ENCODE data around the gene ARHGAP26.
A peak's percentile ranks its signal among the peaks of the same experiment; 100 is the strongest.

Gene ARHGAP26

GRCh38 chr5:142748568-142749249 lies 21.5 kb upstream of the ARHGAP26 start:
- no peak for DNase-seq (ENCODE audit: insufficient read length, low spot score)

DNA sequence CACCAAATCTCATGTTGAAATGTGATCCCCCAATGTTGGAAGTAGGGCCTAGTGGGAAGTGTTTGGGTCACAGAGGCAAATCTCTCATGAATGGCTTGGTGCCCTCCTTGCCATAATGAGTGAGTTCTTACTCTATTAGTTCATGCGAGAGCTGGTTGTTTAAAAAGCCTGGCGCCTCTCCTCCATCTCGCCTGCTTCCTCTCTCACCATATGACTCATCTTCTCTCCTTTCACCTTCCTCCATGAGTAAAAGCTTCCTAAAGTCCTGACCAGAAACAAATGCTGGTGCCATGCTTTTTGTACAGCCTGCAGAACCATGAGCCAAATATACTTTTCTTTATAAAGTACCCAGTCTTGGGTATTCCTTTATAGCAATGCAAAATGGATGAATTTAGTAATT lies 20.9 kb upstream of the ARHGAP26 start:
- FAIRE-seq, result no peak
- no peak for DNase-seq (ENCODE audit: insufficient read length, low spot score)

More at GRCh38 chr5:142748568-142749249, 21.5 kb upstream of the ARHGAP26 start:
- FAIRE-seq, result peak; percentile 89

GRCh38 chr5:142753116-142753631 lies 17.0 kb upstream of the ARHGAP26 start:
- no peak for DNase-seq (ENCODE audit: insufficient read length, low spot score)
- FAIRE-seq, result no peak

- FAIRE-seq (no peak), DNase-seq (ENCODE audit: insufficient read length, low spot score) (no peak)
These were observed 16.1 kb upstream of the ARHGAP26 start for GRCh38 chr5:142754031-142754430.

DNA sequence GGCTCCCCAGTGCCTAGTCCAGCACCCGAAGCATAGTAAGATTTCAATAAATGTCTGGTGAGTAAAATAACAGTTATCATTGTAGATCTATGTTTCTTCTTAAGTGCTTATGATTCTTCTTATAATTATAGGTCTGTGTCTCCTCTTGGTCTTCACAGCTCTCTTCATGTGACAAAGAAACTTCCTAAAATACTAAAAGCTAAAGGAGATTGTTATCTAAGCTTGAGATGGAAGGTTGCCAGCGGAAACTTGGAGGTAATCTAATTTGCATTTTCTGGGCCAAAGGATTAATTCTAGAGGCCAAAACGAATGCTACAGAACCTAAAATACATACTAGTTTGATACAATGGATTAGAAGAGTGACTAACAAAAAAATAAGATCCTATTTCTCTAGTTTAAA lies 13.6 kb upstream of the ARHGAP26 start:
- no peak for DNase-seq (ENCODE audit: insufficient read length, low spot score)
- no peak for FAIRE-seq

GRCh38 chr5:142757564-142757963 lies 12.6 kb upstream of the ARHGAP26 start:
- no peak for DNase-seq (ENCODE audit: insufficient read length, low spot score)
- FAIRE-seq, result no peak

DNA sequence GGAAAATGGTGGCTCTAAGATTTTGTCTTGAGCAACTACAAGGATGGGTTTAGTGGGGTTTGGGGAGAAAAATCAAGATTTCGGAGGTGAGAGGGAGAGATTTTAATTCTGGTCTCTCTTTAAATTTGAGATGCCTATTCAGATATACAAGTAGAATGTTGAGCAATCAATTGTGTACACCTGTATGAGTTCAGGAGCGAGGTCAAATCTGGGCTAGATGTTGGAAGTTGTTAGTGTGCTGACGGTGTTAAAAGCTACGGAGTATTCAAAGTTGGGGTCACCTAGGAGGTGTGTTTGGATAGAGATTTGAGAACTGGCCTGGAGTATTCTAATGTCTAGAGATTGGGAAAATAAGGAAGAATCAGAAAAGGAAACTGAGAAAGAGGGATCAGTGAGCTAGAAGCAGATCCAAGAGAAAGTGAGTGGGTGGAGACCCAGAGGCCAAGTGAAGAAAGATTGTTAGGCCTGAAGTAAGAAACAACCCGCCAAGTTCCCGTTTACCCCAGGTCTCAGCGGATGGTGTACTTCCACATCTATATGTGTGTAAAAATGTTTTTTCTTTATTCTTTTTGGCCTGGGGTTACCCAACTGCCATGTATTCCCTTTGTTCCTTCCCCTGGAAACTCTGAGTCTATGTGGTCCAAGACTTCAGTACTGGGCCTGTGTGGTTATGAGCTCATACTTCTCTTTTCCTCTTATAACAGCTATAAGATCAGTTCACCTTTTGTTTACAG lies 11.9 kb upstream of the ARHGAP26 start:
- DNase-seq (ENCODE audit: insufficient read length, low spot score), result no peak
- no peak for FAIRE-seq

DNA sequence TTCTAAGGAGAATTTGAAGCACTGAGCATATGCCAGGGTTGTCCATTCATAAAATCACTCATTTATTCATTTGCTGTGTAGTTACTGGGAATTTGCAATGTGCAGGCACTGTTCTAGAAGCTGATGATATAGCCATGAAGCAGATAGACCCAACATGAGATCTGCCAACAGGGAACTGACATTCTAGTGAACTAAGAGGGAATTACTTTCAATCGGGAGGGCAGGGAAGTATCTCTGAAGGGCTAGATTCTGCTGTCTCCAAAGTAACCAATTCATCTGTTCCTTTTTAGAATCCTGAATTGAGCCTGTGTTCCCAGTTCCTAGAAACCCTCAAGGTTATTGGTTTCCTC lies 11.4 kb upstream of the ARHGAP26 start:
- no peak for FAIRE-seq
- DNase-seq (ENCODE audit: insufficient read length, low spot score), result no peak

DNA sequence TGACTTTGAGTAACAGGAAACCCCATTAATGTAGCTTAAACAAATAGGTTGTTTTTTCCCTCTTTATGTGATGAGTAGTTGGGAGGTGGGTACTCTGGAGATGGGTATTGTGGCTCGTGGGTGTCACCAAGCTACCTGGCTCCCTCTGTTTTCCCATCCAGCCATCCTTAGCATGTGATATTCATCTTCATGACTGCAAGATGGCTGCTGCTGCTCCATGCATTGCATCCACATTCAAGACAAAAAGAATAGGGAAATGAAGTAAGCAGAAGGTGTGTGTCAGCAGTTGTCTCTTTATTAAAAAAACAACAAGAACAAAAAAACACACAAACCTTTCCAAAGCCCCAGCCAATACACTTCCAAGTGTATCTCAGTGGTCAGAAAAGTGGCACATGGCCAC lies 6.5 kb upstream of the ARHGAP26 start:
- FAIRE-seq (no peak), DNase-seq (ENCODE audit: insufficient read length, low spot score) (no peak)

GRCh38 chr5:142767178-142767577 lies 3.0 kb upstream of the ARHGAP26 start:
- DNase-seq (ENCODE audit: insufficient read length, low spot score) (no peak), FAIRE-seq (no peak)

DNA sequence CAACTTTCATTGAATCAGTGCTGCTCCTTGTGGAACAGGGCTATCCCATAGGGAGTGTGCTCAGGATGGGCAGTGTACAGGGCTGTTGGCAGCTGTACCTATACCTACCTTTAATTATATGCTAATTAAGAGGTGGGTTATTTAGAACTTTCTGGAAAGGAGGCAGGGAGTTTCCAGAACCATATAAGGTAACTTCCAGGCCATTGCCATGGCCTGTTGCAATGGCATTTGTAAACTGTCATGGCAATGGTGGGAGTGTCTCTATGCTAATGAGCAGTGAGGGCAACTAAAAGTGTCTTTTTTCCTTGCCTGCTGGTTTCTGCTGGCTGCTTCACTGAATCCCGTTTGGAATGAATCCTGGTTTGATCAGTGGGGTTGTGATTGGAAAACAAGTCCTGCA lies 2.3 kb upstream of the ARHGAP26 start:
- FAIRE-seq, result no peak
- DNase-seq (ENCODE audit: insufficient read length, low spot score), result no peak

DNA sequence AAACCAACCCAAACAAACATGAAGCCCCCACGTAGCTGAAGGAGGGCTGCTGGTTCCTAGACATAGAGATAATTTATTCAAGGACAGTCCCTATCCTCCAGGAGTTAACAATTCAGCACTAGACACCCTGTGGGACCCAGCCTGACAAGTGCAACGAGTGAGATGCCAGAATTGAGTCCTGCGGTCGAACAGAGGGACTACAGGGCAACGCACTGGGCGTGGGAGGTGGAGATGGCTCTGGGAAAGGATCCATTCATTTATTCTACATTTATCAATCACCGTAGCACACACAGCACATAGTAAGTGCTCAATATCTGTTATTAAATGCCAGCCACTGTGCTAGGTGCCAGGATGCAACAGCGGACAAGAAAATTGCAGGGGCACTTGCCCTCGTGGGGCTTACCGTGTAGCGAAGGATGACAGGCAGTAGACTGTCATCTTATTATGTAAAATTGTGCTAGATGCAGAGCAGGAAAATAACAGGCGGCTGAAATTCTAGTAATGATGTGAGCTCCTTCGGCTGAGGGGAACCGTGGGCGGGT lies 855 bp upstream of the ARHGAP26 start:
- DNase-seq (ENCODE audit: insufficient read length, low spot score) (no peak), FAIRE-seq (no peak)

GRCh38 chr5:142770650-142771609 lies 753 bp downstream of the ARHGAP26 start:
- DNase-seq (ENCODE audit: insufficient read length, low spot score) (peak; percentile 46), FAIRE-seq (peak; percentile 56)

GRCh38 chr5:142771666-142772065 lies 1.5 kb downstream of the ARHGAP26 start:
- FAIRE-seq (no peak), DNase-seq (ENCODE audit: insufficient read length, low spot score) (no peak)

DNA sequence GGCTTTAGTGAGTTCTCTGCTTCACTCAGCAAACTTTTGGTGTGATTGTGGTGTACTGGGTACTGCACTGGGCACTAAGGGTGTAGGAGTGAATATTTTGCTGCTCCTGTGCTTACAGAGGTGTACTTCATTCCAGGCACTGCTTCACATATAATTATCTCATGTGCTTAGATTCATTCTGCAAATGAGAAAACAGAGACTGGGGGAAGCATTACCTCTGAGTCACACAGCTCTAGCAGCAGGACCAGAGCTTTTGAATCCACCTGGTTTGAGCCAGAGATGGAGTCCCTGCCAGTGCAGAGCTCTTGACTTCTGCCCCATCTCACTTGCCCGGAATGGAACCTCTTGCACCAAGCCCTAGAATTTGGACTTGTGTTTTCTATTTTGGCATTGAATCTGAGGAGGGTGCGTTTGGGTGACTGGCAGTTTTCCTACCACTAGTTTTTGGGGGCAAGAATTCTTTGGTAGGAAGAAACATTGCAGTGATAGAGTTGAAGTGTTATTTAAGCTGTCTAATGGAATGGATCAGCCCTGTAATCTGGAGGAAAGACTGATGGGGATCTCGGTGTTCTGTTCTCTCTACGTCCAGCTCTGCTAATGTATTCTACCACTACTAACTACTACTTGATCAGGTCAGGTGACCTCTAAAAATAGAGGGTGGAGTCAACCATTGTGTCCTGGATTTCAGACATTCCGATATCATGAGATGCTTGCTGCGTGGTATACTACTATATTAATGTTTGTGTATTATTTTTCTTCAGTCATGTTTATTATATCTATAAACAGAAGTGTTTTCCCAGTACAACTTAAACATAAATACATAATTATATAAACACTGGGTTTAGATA lies 2.5 kb downstream of the ARHGAP26 start:
- FAIRE-seq (no peak), DNase-seq (ENCODE audit: insufficient read length, low spot score) (no peak)

GRCh38 chr5:142777099-142777498 lies 6.9 kb downstream of the ARHGAP26 start:
- FAIRE-seq, result no peak
- no peak for DNase-seq (ENCODE audit: insufficient read length, low spot score)

- FAIRE-seq (no peak), DNase-seq (ENCODE audit: insufficient read length, low spot score) (no peak)
These were observed 7.7 kb downstream of the ARHGAP26 start for GRCh38 chr5:142777850-142778249.

GRCh38 chr5:142779163-142779840 lies 9.1 kb downstream of the ARHGAP26 start:
- DNase-seq (ENCODE audit: insufficient read length, low spot score) (no peak), FAIRE-seq (no peak)

DNA sequence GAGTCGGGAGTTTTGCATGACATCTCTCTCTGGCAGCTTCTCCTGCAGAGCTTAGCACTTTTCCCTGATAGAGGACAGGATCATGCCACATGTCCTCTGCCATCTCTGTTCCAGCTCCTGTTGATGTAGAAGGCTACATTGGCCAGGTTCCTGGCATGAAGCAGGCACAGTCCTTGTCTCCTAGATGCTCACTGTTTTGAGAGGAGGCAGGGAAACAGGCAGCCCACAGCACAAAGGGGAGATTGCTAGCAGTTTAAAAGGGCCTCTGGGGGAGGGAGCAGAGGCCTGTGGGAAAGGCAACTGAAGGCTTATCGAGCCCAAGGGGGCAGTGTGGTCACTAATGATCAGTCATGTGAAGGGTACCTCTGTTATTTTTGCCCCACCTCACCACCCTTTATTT lies 10.7 kb downstream of the ARHGAP26 start:
- FAIRE-seq, result no peak
- no peak for DNase-seq (ENCODE audit: insufficient read length, low spot score)

Measured in GM19239 (cell line).